SK-N-SH treated with all-trans-retinoic acid at 6 μM for 48 hours (cell line): ENCODE measurements around the gene ZNF488.

Experiments used
- ATAC-seq: fragments of 200-7000 bp; cut with Tn5 transposase; 3 replicates; pipeline ENCODE4 v1.9.1; 2020; ENCODE audit warnings: mild to moderate bottlenecking, moderate library complexity
- ARNTL ChIP-seq: fragments of 450-650 bp; formaldehyde crosslinking; IDR thresholded peaks from 2 replicates; pipeline ENCODE4 v1.5.0; 2020; ENCODE audit warnings: low read depth, mild to moderate bottlenecking, moderate library complexity, borderline replicate concordance
- CREB5 ChIP-seq: fragments of 250-450 bp; sonication (Bioruptor Pico); IDR thresholded peaks from 2 replicates; pipeline ENCODE4 v1.5.1; 2020; ENCODE audit warnings: low read depth, mild to moderate bottlenecking, moderate library complexity
- CSRNP3 ChIP-seq: fragments of 250-450 bp; sonication (Bioruptor Pico); IDR thresholded peaks from 2 replicates; pipeline ENCODE4 v1.5.1; 2021; ENCODE audit warnings: mild to moderate bottlenecking, moderate library complexity
- ESRRG ChIP-seq: fragments of 250-450 bp; sonication (Bioruptor Pico); IDR thresholded peaks from 2 replicates; pipeline ENCODE4 v1.6.1; 2021; ENCODE audit warnings: mild to moderate bottlenecking
- GLIS3 ChIP-seq: fragments of 250-450 bp; sonication (Bioruptor Pico); IDR thresholded peaks from 2 replicates; pipeline ENCODE4 v1.5.0; 2020; ENCODE audit warnings: mild to moderate bottlenecking, moderate library complexity
- ISL1 ChIP-seq: fragments of 250-450 bp; sonication (Bioruptor Pico); IDR thresholded peaks from 2 replicates; pipeline ENCODE4 v2.1.2; 2022; ENCODE audit warnings: mild to moderate bottlenecking, moderate library complexity
- OSR1 ChIP-seq: fragments of 250-450 bp; sonication (Bioruptor Pico); IDR thresholded peaks from 2 replicates; pipeline ENCODE4 v1.8.0; 2022; ENCODE audit warnings: moderate library complexity, mild to moderate bottlenecking, inconsistent platforms
- PATZ1 ChIP-seq: fragments of 250-450 bp; sonication (Bioruptor Pico); IDR thresholded peaks from 2 replicates; pipeline ENCODE4 v1.8.0; 2020; ENCODE audit warnings: mild to moderate bottlenecking, moderate library complexity, borderline replicate concordance
- POU6F1 ChIP-seq: fragments of 250-450 bp; sonication (Bioruptor Pico); IDR thresholded peaks from 2 replicates; pipeline ENCODE4 v1.8.0; 2021; ENCODE audit warnings: low read depth, mild to moderate bottlenecking, moderate library complexity, borderline replicate concordance
- PPARA ChIP-seq: fragments of 250-450 bp; sonication (Bioruptor Pico); IDR thresholded peaks from 2 replicates; pipeline ENCODE4 v1.5.0; 2020; ENCODE audit warnings: mild to moderate bottlenecking, borderline replicate concordance
- RARB ChIP-seq: fragments of 250-450 bp; sonication (Bioruptor Pico); IDR thresholded peaks from 2 replicates; pipeline ENCODE4 v1.8.0; 2021; ENCODE audit warnings: mild to moderate bottlenecking, moderate library complexity
- SNAI2 ChIP-seq: fragments of 250-450 bp; sonication (Bioruptor Pico); IDR thresholded peaks from 2 replicates; pipeline ENCODE4 v1.5.0; 2020; ENCODE audit warnings: mild to moderate bottlenecking, moderate library complexity
- TCF4 ChIP-seq: fragments of 250-450 bp; sonication (Bioruptor Pico); IDR thresholded peaks from 2 replicates; pipeline ENCODE4 v1.8.0; 2021; ENCODE audit warnings: mild to moderate bottlenecking, moderate library complexity, borderline replicate concordance
- TOX ChIP-seq: fragments of 250-450 bp; sonication (Bioruptor Pico); IDR thresholded peaks from 2 replicates; pipeline ENCODE4 v1.8.0; 2021; ENCODE audit warnings: mild to moderate bottlenecking, moderate library complexity, borderline replicate concordance
- TSHZ2 ChIP-seq: fragments of 250-450 bp; sonication (Bioruptor Pico); IDR thresholded peaks from 2 replicates; pipeline ENCODE4 v1.5.0; 2020; ENCODE audit warnings: mild to moderate bottlenecking, moderate library complexity
- ZFP3 ChIP-seq: fragments of 250-450 bp; sonication (Bioruptor Pico); IDR thresholded peaks from 2 replicates; pipeline ENCODE4 v1.5.0; 2020; ENCODE audit warnings: mild to moderate bottlenecking, moderate library complexity
- ZFP30 ChIP-seq: fragments of 450-650 bp; formaldehyde crosslinking; IDR thresholded peaks from 2 replicates; pipeline ENCODE4 v1.5.0; 2022; ENCODE audit warnings: mild to moderate bottlenecking, moderate library complexity
- ZNF565 ChIP-seq: fragments of 450-650 bp; formaldehyde crosslinking; conservative IDR thresholded peaks from 2 replicates; pipeline ENCODE4 v1.5.0; 2020; ENCODE audit warnings: low read depth, mild to moderate bottlenecking, moderate library complexity
- ZNF8 ChIP-seq: fragments of 450-650 bp; formaldehyde crosslinking; IDR thresholded peaks from 2 replicates; pipeline ENCODE4 v1.5.0; 2020; ENCODE audit warnings: mild to moderate bottlenecking, moderate library complexity

Gene ZNF488

GRCh38 chr10:47384148-47384921 lies at the start of gene ZNF488:
Gene ZNF488 (minus strand): TSS chr10:47384293. CDS start chr10:47368829, 15,464 bp downstream.
- TF ChIP-seq TSHZ2 (no peak), ZFP30 (CRISPR knock-in tag) (no peak), ISL1 (CRISPR knock-in tag) (no peak), ZNF8 (CRISPR knock-in tag) (no peak), OSR1 (no peak), RARB (CRISPR knock-in tag) (no peak), ARNTL (no peak), ESRRG (CRISPR knock-in tag) (no peak), GLIS3 (CRISPR knock-in tag) (no peak), CREB5 (CRISPR knock-in tag) (no peak), ZNF565 (no peak), ZFP3 (CRISPR knock-in tag) (no peak), PATZ1 (CRISPR knock-in tag) (no peak), SNAI2 (CRISPR knock-in tag) (no peak)
- ATAC-seq, result peak; percentile 96

- ATAC-seq, result no peak
- TF ChIP-seq RARB (CRISPR knock-in tag) (no peak), ZNF8 (CRISPR knock-in tag) (no peak), POU6F1 (no peak), CSRNP3 (CRISPR knock-in tag) (no peak), ZFP30 (CRISPR knock-in tag) (no peak), ZNF565 (no peak), SNAI2 (CRISPR knock-in tag) (no peak)
Measured at GRCh38 chr10:47425813-47426419, 41.8 kb upstream of the ZNF488 start.

GRCh38 chr10:47424231-47424630 lies 40.1 kb upstream of the ZNF488 start:
- ATAC-seq, result no peak
- no peak for TF ChIP-seq CSRNP3 (CRISPR knock-in tag)
- TF ChIP-seq GLIS3 (CRISPR knock-in tag), result no peak
- TF ChIP-seq CREB5 (CRISPR knock-in tag), result no peak
- no peak for TF ChIP-seq TCF4 (CRISPR knock-in tag)
- no peak for TF ChIP-seq ESRRG (CRISPR knock-in tag)
- no peak for TF ChIP-seq PATZ1 (CRISPR knock-in tag)
- no peak for TF ChIP-seq TOX (CRISPR knock-in tag)
- TF ChIP-seq PPARA (CRISPR knock-in tag), result no peak
- no peak for TF ChIP-seq POU6F1
- TF ChIP-seq ZFP30 (CRISPR knock-in tag), result no peak
- TF ChIP-seq ZFP3 (CRISPR knock-in tag), result no peak
- no peak for TF ChIP-seq ZNF565
